Cerebellar nuclear complex (tissue), 1 donor: ENCODE measurements around the gene BRD7.

Experiments
- DNase-seq, 2 experiments: peaks; one replicate each; lab custom pipeline; 2025; lab: John Stamatoyannopoulos, UW

The BRD7 gene

GRCh38 chr16:50318796-50319578, 49.8 kb downstream of the BRD7 start:
- DNase-seq: no peak

- no peak for DNase-seq
Observed at GRCh38 chr16:50316848-50317630, 51.7 kb downstream of the BRD7 start.

- DNase-seq: no peak
Observed at GRCh38 chr16:50316102-50316847, 52.5 kb downstream of the BRD7 start.

GRCh38 chr16:50315346-50315997, 53.3 kb downstream of the BRD7 start:
- no peak for DNase-seq

- DNase-seq: no peak
Observed at GRCh38 chr16:50314665-50315064, 54.1 kb downstream of the BRD7 start.

- no peak for DNase-seq
Observed at GRCh38 chr16:50313596-50314478, 55.0 kb downstream of the BRD7 start.

GRCh38 chr16:50311891-50312501, 56.8 kb downstream of the BRD7 start:
- DNase-seq: no peak

- DNase-seq: no peak
Observed at GRCh38 chr16:50311134-50311528, 57.7 kb downstream of the BRD7 start.

- no peak for DNase-seq
Observed at GRCh38 chr16:50310308-50311133, 58.3 kb downstream of the BRD7 start.

- DNase-seq: no peak
Observed at GRCh38 chr16:50309527-50310307, 59.1 kb downstream of the BRD7 start.

GRCh38 chr16:50309156-50309526, 59.6 kb downstream of the BRD7 start:
- no peak for DNase-seq

- no peak for DNase-seq
Observed at GRCh38 chr16:50308237-50308965, 60.4 kb downstream of the BRD7 start.

GRCh38 chr16:50306287-50306686, 62.5 kb downstream of the BRD7 start:
- DNase-seq: no peak

- no peak for DNase-seq
Observed at GRCh38 chr16:50305441-50306061, 63.2 kb downstream of the BRD7 start.

- DNase-seq: no peak
Observed at GRCh38 chr16:50304467-50305440, 64.0 kb downstream of the BRD7 start.

GRCh38 chr16:50303605-50304466, 65.0 kb downstream of the BRD7 start:
- no peak for DNase-seq
